Neural cell (in vitro differentiated cells): Measurements from ENCODE around the gene SLC22A23. TPM values are rescaled to one million over a fixed set of nuclear protein-coding genes. Genes with fewer than 3 reads are reported as not detected.

Experiments
- H2AFZ ChIP-seq: fragments of 200-600, 300-800 bp; sonication (generic), shearing (Covaris generic); 2 replicates; pipeline ENCODE4 v1.6.0; 2014; ENCODE audit warnings: low read depth, mild to moderate bottlenecking, antibody characterized with exemption, low read length, moderate library complexity
- H3F3A ChIP-seq: fragments of 200-600 bp; shearing (Covaris generic); 2 replicates; pipeline ENCODE4 v1.6.1; 2016; ENCODE audit warnings: mild to moderate bottlenecking, moderate library complexity, mixed read lengths, antibody characterized with exemption, low read length; ENCODE audit not compliant: insufficient read depth, poor library complexity, severe bottlenecking
- H3K27ac ChIP-seq: fragments of 200-600, 300-800 bp; sonication (generic), shearing (Covaris generic); 2 replicates; pipeline ENCODE4 v1.5.1; 2014; ENCODE audit warnings: mild to moderate bottlenecking, low read length, moderate library complexity
- H3K27me3 ChIP-seq: fragments of 300-800, 200-600 bp; sonication (generic), shearing (Covaris generic); 2 replicates; pipeline ENCODE4 v1.6.0; 2014; ENCODE audit warnings: mild to moderate bottlenecking, low read depth, low read length, moderate library complexity; ENCODE audit not compliant: insufficient read depth
- H3K36me3 ChIP-seq: fragments of 300-800, 200-600 bp; sonication (generic), shearing (Covaris generic); 2 replicates; pipeline ENCODE4 v1.5.1; 2014; ENCODE audit warnings: mild to moderate bottlenecking, antibody characterized with exemption, low read length, moderate library complexity; ENCODE audit not compliant: insufficient read depth
- H3K4me2 ChIP-seq: fragments of 300-800, 200-600 bp; sonication (generic), shearing (Covaris generic); 2 replicates; pipeline ENCODE4 v1.6.0; 2014; ENCODE audit warnings: mild to moderate bottlenecking, low read length
- H3K4me3 ChIP-seq: fragments of 300-800, 200-600 bp; sonication (generic), shearing (Covaris generic); 2 replicates; pipeline ENCODE4 v1.5.1; 2014; ENCODE audit warnings: mild to moderate bottlenecking, low read length, moderate library complexity
- H3K79me2 ChIP-seq: fragments of 200-600 bp; shearing (Covaris generic); replicated peaks from 2 replicates; pipeline ENCODE4 v1.6.0; 2014; ENCODE audit warnings: mild to moderate bottlenecking, low read length, moderate library complexity; ENCODE audit not compliant: insufficient read depth
- H3K9ac ChIP-seq: fragments of 300-800, 200-600 bp; sonication (generic), shearing (Covaris generic); 2 replicates; pipeline ENCODE4 v1.6.1; 2016; ENCODE audit warnings: mild to moderate bottlenecking, low read length, mixed read lengths
- H3K9me2 ChIP-seq: fragments of 200-600 bp; shearing (Covaris generic); 2 replicates; pipeline ENCODE4 v1.6.1; 2016; ENCODE audit warnings: mild to moderate bottlenecking, low read length, mixed read lengths; ENCODE audit not compliant: insufficient read depth
- H3K9me3 ChIP-seq: fragments of 200-600, 300-800 bp; sonication (generic), shearing (Covaris generic); 2 replicates; pipeline ENCODE4 v1.6.1; 2016; ENCODE audit warnings: mild to moderate bottlenecking, mixed run types, low read length, moderate library complexity, mixed read lengths
- H4K20me1 ChIP-seq: fragments of 200-600 bp; shearing (Covaris generic); 2 replicates; pipeline ENCODE4 v1.6.1; 2016; ENCODE audit warnings: mild to moderate bottlenecking, mixed run types; ENCODE audit not compliant: insufficient read depth
- CTCF ChIP-seq: fragments of 450-650 bp; IDR thresholded peaks from 2 replicates; pipeline ENCODE4 v1.5.1; 2014; ENCODE audit warnings: antibody characterized with exemption, mild to moderate bottlenecking, moderate library complexity; ENCODE audit not compliant: poor library complexity, severe bottlenecking
- EP300 ChIP-seq: fragments of 450-650 bp; conservative IDR thresholded peaks from 2 replicates; pipeline ENCODE4 v1.6.1; 2014; ENCODE audit warnings: antibody characterized with exemption, mild to moderate bottlenecking, moderate library complexity; ENCODE audit not compliant: poor library complexity, severe bottlenecking
- MXI1 ChIP-seq: fragments of 450-650 bp; conservative IDR thresholded peaks from 2 replicates; pipeline ENCODE4 v1.6.1; 2014; ENCODE audit warnings: antibody characterized with exemption, mild to moderate bottlenecking; ENCODE audit not compliant: poor library complexity, severe bottlenecking
- POLR2AphosphoS5 ChIP-seq: IDR thresholded peaks from 2 replicates; pipeline ENCODE4 v1.6.1; 2012
- RAD21 ChIP-seq: fragments of 450-650 bp; conservative IDR thresholded peaks from 2 replicates; pipeline ENCODE4 v1.6.1; 2014; ENCODE audit warnings: antibody characterized with exemption, mild to moderate bottlenecking, moderate library complexity
- REST ChIP-seq: IDR thresholded peaks from 2 replicates; pipeline ENCODE4 v1.6.1; 2012; ENCODE audit warnings: borderline replicate concordance
- SMC3 ChIP-seq: fragments of 450-650 bp; conservative IDR thresholded peaks from 2 replicates; pipeline ENCODE4 v1.6.1; 2014; ENCODE audit warnings: antibody characterized with exemption, mild to moderate bottlenecking, moderate library complexity; ENCODE audit not compliant: poor library complexity
- polyA minus RNA-seq: library from RNA; depleted of rRNA, polyadenylated mRNA; stranded (reverse); fragments of >200 nt; gene quantifications from 2 replicates; pipeline ENCODE4 v1.2.3, GENCODE V29; 2014
- polyA plus RNA-seq: library from polyadenylated mRNA; depleted of rRNA; stranded (reverse); fragments of >200 nt; gene quantifications from 2 replicates; pipeline ENCODE4 v1.2.3, GENCODE V29; 2014

The SLC22A23 gene
- 8.4 and 8.8 TPM in 2 replicates for polyA plus RNA-seq
- polyA minus RNA-seq = 32.5 and 33.6 TPM in 2 replicates

- peak within 1 kb of the TSS; percentile 95 for H3K4me2 ChIP-seq
- no peaks in the 10 kb centered on the region for H3K36me3 ChIP-seq
- TF ChIP-seq POLR2AphosphoS5 (peak; percentile 38), CTCF (peak; percentile 76), EP300 (no peak), SMC3 (peak; percentile 35), MXI1 (no peak), RAD21 (peak; percentile 47)
- no peaks in the 10 kb centered on the region for H3K9me2 ChIP-seq
- H3K79me2 ChIP-seq = peaks cover 41% of the 10 kb centered on the region
- H2AFZ ChIP-seq = peak within 1 kb of the TSS; percentile 83
- H3K9ac ChIP-seq = peak within 1 kb of the TSS; percentile 79
- H3K9me3 ChIP-seq = no peaks in the 10 kb centered on the region
- H3K27me3 ChIP-seq = no peaks in the 10 kb centered on the region
- no peaks in the 10 kb centered on the region for H4K20me1 ChIP-seq
- peak within 1 kb of the TSS; percentile 99 for H3K4me3 ChIP-seq
- H3K27ac ChIP-seq = peak within 1 kb of the TSS; percentile 65
- H3F3A ChIP-seq = no peaks in the 10 kb centered on the region
Measured at GRCh38 chr6:3456898-3457709, at the start of gene SLC22A23. TSS of gene SLC22A23 (minus strand) at chr6:3457050. CDS start at chr6:3456559, 491 bp downstream.

GRCh38 chr6:3506200-3506599 is 49.4 kb upstream of the SLC22A23 start:
- H3K4me2 ChIP-seq = no peak overlapping the region
- no peak for TF ChIP-seq POLR2AphosphoS5
- no peak for TF ChIP-seq REST
- no peak for TF ChIP-seq EP300
- TF ChIP-seq SMC3 = no peak
- no peaks in the 10 kb centered on the region for H4K20me1 ChIP-seq
- H3K9ac ChIP-seq = no peak overlapping the region
- no peak overlapping the region for H3K4me3 ChIP-seq
- H3K79me2 ChIP-seq = no peaks in the 10 kb centered on the region
- H2AFZ ChIP-seq = no peak overlapping the region
- no peaks in the 10 kb centered on the region for H3K27me3 ChIP-seq
- no peaks in the 10 kb centered on the region for H3K9me3 ChIP-seq
- H3F3A ChIP-seq = no peaks in the 10 kb centered on the region
- H3K27ac ChIP-seq = no peak overlapping the region
- no peaks in the 10 kb centered on the region for H3K9me2 ChIP-seq
- no peaks in the 10 kb centered on the region for H3K36me3 ChIP-seq
